ENCODE results near the gene ZNF358.
"Not testable (repeated sequence)": the region's sequence is repeated elsewhere in the genome, so short reads cannot be mapped to it uniquely, and the experiment has no call there.

Gene ZNF358

DNA sequence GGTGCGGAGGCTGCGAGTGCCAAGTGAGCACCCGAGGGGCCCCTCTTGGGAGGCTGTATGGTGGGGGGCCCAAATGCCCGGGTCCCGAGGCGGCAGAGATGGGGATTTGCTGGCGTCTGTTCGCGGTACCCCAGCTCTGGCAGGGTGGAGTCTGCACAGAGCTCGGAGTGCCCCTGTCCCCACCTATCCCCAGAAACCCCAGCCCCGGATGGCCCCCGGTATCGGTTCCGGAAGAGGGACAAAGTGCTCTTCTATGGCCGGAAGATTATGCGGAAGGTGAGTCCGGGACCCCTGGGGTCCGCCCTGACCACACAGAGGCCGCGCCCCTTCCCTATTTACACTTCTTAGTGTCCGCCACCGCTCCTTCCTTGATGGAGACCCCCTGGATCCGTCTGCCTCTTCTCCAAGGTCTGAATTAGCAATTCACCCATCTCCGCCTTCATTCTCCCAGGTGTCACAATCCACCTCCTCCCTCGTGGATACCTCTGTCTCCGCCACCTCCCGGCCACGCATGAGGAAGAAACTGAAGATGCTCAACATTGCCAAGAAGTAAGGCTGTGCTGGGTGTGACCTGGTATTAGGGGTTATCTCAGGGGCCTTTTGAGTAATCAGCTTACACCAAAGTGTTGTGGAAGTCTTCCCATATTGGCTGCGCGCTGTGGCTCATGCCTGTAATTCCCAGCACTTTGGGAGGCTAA, 20.2 kb downstream of the ZNF358 start:
- no peak for DNase-seq (ENCODE audit: low read depth)

- DNase-seq (ENCODE audit: low read depth) = not testable (repeated sequence)
These were observed 23.1 kb downstream of the ZNF358 start for GRCh38 chr19:7538990-7539389.

DNA sequence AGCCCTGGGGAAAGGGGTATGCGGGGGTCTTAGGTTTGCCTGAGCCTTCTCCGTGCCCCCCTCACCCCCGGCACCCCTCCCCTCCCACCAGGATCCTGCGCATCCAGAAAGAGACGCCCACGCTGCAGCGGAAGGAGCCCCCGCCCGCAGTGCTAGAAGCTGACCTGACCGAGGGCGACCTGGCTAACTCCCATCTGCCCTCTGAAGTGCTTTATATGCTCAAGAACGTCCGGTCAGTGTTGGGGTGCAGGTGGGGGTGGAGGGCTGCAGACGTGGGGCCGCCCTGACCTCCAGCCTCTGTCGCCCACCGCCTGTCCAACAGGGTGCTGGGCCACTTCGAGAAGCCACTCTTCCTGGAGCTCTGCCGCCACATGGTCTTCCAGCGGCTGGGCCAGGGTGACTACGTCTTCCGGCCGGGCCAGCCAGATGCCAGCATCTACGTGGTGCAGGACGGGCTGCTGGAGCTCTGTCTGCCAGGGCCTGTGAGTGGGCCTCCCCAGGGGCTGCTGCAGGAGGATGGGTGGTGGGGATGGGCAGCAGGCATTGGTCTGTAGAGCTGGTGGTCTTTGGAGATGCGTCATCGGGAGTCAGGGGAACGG, 24.0 kb downstream of the ZNF358 start:
- no peak for DNase-seq (ENCODE audit: low read depth)

- DNase-seq (ENCODE audit: low read depth) = no peak
These were observed 25.0 kb downstream of the ZNF358 start for GRCh38 chr19:7540761-7541474.

GRCh38 chr19:7541475-7541824, 25.5 kb downstream of the ZNF358 start:
- no peak for DNase-seq (ENCODE audit: low read depth)

- DNase-seq (ENCODE audit: low read depth) = no peak
These were observed 26.0 kb downstream of the ZNF358 start for GRCh38 chr19:7541828-7542443.

- no peak for DNase-seq (ENCODE audit: low read depth)
These were observed 26.8 kb downstream of the ZNF358 start for GRCh38 chr19:7542556-7543348.

DNA sequence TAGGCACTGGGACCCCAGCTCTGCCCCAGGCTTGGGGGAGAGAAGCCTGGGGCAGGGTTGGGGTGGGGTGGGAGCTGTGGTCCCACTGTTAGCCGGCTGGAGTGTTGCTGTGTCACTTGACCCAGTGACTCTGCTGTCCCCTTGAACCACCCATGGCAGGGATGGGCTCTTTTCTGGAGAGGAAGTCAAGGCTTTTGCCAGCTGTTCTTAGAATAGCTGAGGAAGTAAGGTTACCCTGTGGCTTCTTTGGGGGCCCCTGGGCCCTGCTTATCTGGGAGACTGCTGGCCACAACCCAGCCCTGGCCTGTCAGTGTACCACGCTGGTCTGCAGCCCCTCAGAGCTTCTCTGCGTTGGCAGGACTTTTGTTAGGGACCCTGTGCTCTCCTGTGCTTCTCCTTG, 28.7 kb downstream of the ZNF358 start:
- no peak for DNase-seq (ENCODE audit: low read depth)

DNA sequence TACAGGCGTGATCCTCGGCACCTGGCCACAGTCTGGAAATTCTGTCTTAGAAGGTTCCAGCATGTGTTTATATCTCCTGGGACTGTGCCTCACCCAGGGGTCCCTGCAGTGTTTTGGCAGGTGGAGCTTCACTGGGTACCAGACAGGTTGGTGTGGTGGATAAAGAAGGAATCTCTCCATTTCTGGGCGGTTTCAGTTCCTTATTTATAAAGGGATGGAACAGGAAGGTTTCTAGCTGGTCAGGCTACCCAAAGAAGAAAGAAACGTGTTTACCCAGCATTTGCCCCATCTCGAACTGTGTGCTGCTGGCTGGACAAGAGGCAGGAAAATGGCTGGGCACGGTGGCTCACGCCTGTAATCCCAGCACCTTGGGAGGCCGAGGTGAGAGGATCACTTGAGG, 29.4 kb downstream of the ZNF358 start:
- no peak for DNase-seq (ENCODE audit: low read depth)

DNA sequence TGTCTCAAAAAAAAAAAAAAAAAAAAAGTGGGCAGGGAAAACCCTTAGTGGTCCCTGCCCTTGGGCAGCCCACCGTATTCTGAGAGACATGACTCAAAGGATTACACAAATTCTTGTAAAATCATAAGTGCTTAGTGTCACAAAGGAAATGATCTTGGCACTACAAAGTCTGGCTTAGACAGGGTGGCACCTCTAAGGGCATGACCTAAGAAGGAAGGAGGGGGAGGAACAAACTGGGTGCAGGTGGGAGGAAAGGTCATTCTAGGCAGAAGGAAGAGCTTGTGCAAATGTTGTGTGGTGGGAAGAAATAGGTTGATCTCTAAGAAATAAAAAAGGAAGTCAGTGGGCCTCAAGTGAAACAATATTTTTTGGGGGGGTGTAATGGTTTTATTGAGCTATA, 30.0 kb downstream of the ZNF358 start:
- DNase-seq (ENCODE audit: low read depth) = no peak

GRCh38 chr19:7547159-7547558, 31.3 kb downstream of the ZNF358 start:
- no peak for DNase-seq (ENCODE audit: low read depth)

- no peak for DNase-seq (ENCODE audit: low read depth)
These were observed 33.7 kb downstream of the ZNF358 start for GRCh38 chr19:7549429-7550148.

DNA sequence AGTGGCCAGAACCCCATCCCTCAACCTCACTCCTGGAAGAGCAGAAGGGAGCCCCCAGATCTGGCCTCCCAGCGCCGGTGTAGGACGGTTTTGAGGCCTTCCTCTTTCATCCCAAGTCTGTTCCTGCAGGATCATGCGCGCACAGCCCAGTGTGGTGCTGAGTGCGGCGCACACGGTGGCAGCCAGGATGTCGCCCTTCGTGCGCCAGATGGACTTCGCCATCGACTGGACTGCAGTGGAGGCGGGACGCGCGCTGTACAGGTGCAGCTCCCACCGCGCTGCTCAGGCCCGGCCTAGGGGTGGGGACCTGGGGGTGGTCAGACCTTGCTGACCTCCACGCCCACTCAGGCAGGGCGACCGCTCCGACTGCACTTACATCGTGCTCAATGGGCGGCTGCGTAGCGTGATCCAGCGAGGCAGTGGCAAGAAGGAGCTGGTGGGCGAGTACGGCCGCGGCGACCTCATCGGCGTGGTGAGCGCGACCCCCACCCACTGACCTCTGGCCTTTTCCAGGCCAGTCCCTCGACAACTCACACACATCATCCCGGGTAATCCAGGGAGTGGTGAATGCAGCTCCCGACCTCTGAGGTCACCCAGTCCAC, 34.4 kb downstream of the ZNF358 start:
- DNase-seq (ENCODE audit: low read depth) = no peak

DNA sequence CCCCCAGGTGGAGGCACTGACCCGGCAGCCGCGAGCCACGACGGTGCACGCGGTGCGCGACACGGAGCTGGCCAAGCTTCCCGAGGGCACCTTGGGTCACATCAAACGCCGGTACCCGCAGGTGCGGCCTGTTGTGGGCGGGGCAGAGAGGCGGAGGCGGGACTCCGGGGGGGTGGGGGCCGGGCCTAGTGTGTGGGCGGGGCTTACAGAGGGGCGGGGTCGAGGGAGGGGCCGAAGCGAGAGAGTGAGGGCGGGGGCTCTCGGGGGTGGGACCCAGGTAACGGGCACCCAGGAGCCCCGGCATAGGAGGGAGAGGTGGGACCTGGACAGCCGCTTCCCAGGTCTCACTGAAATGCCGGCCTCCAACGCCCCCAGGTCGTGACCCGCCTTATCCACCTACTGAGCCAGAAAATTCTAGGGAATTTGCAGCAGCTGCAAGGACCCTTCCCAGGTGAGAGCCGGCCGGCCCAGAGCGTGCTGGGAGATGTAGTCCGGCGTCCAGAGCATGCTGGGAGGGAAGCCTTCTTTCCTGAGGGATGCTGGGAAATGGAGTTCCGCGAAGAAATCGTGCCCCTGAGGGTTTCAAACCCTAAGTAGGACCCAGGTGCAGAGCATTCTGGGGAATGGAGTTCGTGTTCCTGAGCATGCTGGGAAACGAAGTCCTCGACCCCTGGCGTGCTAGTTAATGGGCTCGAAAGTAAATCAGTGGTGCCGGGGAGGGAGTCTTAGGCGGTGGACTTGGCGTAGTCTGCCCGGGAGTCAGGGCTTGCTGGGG, 35.3 kb downstream of the ZNF358 start:
- DNase-seq (ENCODE audit: low read depth) = peak; percentile 22

- no peak for DNase-seq (ENCODE audit: low read depth)
These were observed 36.9 kb downstream of the ZNF358 start for GRCh38 chr19:7552781-7553180.

- DNase-seq (ENCODE audit: low read depth) = no peak
These were observed 38.7 kb downstream of the ZNF358 start for GRCh38 chr19:7554565-7554964.

DNA sequence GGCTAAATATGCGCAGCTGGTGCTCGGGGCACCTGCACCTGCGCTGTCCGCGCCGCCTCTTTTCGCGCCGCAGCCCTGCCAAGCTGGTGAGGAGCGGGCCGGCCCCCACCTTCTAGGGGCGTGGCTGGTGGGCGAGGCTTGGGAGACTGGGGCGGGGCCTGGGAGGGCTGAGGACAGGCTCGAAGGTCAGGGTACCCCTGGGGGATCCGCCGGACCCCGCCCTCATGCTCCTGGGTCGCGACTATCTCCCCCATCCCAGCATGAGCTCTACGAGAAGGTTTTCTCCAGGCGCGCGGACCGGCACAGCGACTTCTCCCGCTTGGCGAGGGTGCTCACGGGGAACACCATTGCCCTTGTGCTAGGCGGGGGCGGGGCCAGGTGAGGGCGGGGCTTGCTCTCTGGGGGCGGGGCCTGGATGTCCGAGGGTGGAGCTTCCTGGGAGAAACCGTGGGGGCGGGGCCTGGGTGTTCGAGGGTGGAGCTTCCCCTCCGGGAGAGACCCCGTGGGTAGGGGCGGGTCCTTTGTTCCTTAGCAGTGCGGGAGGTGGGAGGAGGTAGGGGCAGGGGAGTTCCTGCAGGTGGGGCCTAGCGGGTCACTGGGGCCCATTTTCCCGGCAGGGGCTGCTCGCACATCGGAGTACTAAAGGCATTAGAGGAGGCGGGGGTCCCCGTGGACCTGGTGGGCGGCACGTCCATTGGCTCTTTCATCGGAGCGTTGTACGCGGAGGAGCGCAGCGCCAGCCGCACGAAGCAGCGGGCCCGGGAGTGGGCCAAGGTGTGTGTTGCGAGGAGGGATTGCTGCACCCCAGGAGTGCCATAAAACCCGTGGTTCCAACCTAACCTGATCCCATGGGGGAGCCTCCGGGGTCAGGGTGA, 39.3 kb downstream of the ZNF358 start:
- no peak for DNase-seq (ENCODE audit: low read depth)

DNA sequence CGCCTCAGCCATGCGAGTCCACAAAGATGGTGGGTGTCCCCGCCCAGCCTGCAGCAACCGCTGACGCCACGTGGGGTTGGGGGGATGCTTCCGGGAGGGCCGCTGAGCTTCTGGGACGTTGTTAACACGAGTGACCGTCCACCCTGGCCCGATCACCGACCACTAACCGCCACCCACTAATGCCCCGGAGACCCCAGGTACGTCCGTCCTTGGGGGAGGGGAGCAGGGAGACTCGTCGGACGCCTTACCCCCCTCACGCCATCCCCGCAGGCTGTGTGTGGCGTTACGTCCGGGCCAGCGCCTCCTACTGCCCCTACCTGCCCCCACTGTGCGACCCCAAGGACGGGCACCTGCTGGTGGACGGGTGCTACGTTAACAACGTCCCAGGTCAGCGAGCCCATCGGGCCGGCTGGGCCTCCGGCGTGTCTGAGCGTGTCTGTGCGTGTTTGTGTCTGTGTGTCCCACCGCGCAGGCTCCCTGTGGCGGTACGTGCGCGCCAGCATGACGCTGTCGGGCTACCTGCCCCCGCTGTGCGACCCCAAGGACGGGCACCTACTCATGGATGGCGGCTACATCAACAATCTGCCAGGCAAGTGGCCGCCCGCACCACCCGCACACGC, 40.9 kb downstream of the ZNF358 start:
- DNase-seq (ENCODE audit: low read depth) = no peak

DNA sequence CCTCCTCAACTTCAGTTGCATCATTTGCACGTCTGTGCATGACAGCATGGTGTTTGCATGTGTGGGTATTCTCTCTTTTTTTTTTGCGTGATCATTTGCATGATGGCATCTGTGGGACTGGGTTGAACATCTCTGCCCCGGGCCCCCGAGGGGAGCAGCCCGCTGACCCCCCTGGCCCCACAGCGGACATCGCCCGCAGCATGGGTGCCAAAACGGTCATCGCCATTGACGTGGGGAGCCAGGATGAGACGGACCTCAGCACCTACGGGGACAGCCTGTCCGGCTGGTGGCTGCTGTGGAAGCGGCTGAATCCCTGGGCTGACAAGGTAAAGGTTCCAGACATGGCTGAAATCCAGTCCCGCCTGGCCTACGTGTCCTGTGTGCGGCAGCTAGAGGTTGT, 42.8 kb downstream of the ZNF358 start:
- no peak for DNase-seq (ENCODE audit: low read depth)
